ENCODE measurements around the gene PDE6G. TPM values are rescaled to one million over a fixed set of nuclear protein-coding genes. Genes with fewer than 3 reads are reported as not detected.

PDE6G gene
- total RNA-seq, 2 donors from 2014 or later, result not detected

- Histone ChIP-seq H3K9me3 (no peaks in the 10 kb centered on the region), H3K4me3 (no peak overlapping the region), H3K9ac (ENCODE audit: low read depth in 2 of 2, low read length in 2 of 2) (no peak overlapping the region), H3K27ac (no peak overlapping the region), H3K27me3 (no peaks in the 10 kb centered on the region), H3K4me1 (no peaks in the 10 kb centered on the region), H3K36me3 (peaks cover 6% of the 10 kb centered on the region)
- no peak for DNase-seq
- TF ChIP-seq CTCF (IDR thresholded peaks at IDR 0.05), result no peak
- intact Hi-C loops (cut with DNase I), result no loop called here
Observed at GRCh38 chr17:81695801-81696200, 39.5 kb upstream of the PDE6G start.

GRCh38 chr17:81695211-81695610 lies 38.9 kb upstream of the PDE6G start:
- Histone ChIP-seq H3K9ac (ENCODE audit: low read depth in 2 of 2, low read length in 2 of 2) (no peak overlapping the region), H3K27me3 (no peaks in the 10 kb centered on the region), H3K4me1 (no peaks in the 10 kb centered on the region), H3K4me3 (no peak overlapping the region), H3K9me3 (no peaks in the 10 kb centered on the region), H3K36me3 (peaks cover 6% of the 10 kb centered on the region), H3K27ac (no peak overlapping the region)
- no peak for TF ChIP-seq CTCF (IDR thresholded peaks at IDR 0.05)
- DNase-seq, result no peak
- intact Hi-C loops (cut with DNase I), result no loop called here

- Histone ChIP-seq H3K9ac (ENCODE audit: low read depth in 2 of 2, low read length in 2 of 2) (no peak overlapping the region), H3K36me3 (peaks cover 6% of the 10 kb centered on the region), H3K9me3 (no peaks in the 10 kb centered on the region), H3K4me3 (no peak overlapping the region), H3K27ac (no peak overlapping the region), H3K27me3 (no peaks in the 10 kb centered on the region), H3K4me1 (no peaks in the 10 kb centered on the region)
- intact Hi-C loops (cut with DNase I), result no loop called here
- TF ChIP-seq CTCF (IDR thresholded peaks at IDR 0.05), result no peak
- DNase-seq, result no peak
Observed at GRCh38 chr17:81694810-81695209, 38.5 kb upstream of the PDE6G start.

- H3K4me1 ChIP-seq, result no peaks in the 10 kb centered on the region
- no peak for DNase-seq
- no peak overlapping the region for H3K9ac ChIP-seq (ENCODE audit: low read depth in 2 of 2, low read length in 2 of 2)
- intact Hi-C loops (cut with DNase I), result no loop called here
- H3K9me3 ChIP-seq, result no peaks in the 10 kb centered on the region
- H3K27ac ChIP-seq, result no peak overlapping the region
- H3K27me3 ChIP-seq, result no peaks in the 10 kb centered on the region
- no peak overlapping the region for H3K4me3 ChIP-seq
- no peak for TF ChIP-seq CTCF (IDR thresholded peaks at IDR 0.05)
- peaks cover 9% of the 10 kb centered on the region for H3K36me3 ChIP-seq
Observed at GRCh38 chr17:81693509-81694210, 37.3 kb upstream of the PDE6G start.

GRCh38 chr17:81691608-81692007 lies 35.3 kb upstream of the PDE6G start:
- TF ChIP-seq CTCF (IDR thresholded peaks at IDR 0.05), result no peak
- no peak overlapping the region for H3K27ac ChIP-seq
- H3K4me3 ChIP-seq, result no peak overlapping the region
- peaks cover 18% of the 10 kb centered on the region for H3K36me3 ChIP-seq
- intact Hi-C loops (cut with DNase I), result no loop called here
- no peak overlapping the region for H3K9ac ChIP-seq (ENCODE audit: low read depth in 2 of 2, low read length in 2 of 2)
- H3K4me1 ChIP-seq, result no peaks in the 10 kb centered on the region
- DNase-seq, result no peak
- H3K9me3 ChIP-seq, result no peaks in the 10 kb centered on the region
- no peaks in the 10 kb centered on the region for H3K27me3 ChIP-seq
